NOMO-1 treated with DMSO at 0.1 percent for 48 hours (cell line): ENCODE data around the gene GPR15.

Experiments
- DNase-seq: peaks from one replicate; lab custom pipeline; 2025; ENCODE audit not compliant: unreplicated experiment; lab: John Stamatoyannopoulos, UW

The GPR15 gene

GRCh38 chr3:98531622-98532274, at the start of gene GPR15:
Gene GPR15 (plus strand): TSS chr3:98531978. CDS start chr3:98532034, 56 bp downstream.
- no peak for DNase-seq

- no peak for DNase-seq
These were observed 48.9 kb upstream of the GPR15 start for GRCh38 chr3:98482717-98483482.

GRCh38 chr3:98483626-98484025, 48.2 kb upstream of the GPR15 start:
- DNase-seq, result no peak

GRCh38 chr3:98497381-98497780, 34.4 kb upstream of the GPR15 start, which contains the start of gene OR5K2:
Gene OR5K2 (plus strand): TSS chr3:98497681. CDS start chr3:98497681, 0 bp downstream.
- no peak for DNase-seq

GRCh38 chr3:98500019-98500418, 31.8 kb upstream of the GPR15 start:
- DNase-seq, result no peak

- DNase-seq, result no peak
These were observed 30.5 kb upstream of the GPR15 start for GRCh38 chr3:98501270-98501669.

GRCh38 chr3:98501863-98502576, 29.8 kb upstream of the GPR15 start:
- DNase-seq, result no peak

- no peak for DNase-seq
These were observed 27.2 kb upstream of the GPR15 start for GRCh38 chr3:98504539-98504938.

- DNase-seq, result no peak
These were observed 23.2 kb upstream of the GPR15 start for GRCh38 chr3:98508582-98508981.

GRCh38 chr3:98512576-98512975, 19.2 kb upstream of the GPR15 start:
- DNase-seq, result no peak

- DNase-seq, result peak; percentile 94
These were observed 18.7 kb upstream of the GPR15 start for GRCh38 chr3:98513091-98513511.

- DNase-seq, result no peak
These were observed 18.0 kb upstream of the GPR15 start for GRCh38 chr3:98513736-98514135.

GRCh38 chr3:98514948-98515347, 16.8 kb upstream of the GPR15 start:
- no peak for DNase-seq

GRCh38 chr3:98518816-98519215, 13.0 kb upstream of the GPR15 start:
- DNase-seq, result no peak

GRCh38 chr3:98519351-98519750, 12.4 kb upstream of the GPR15 start:
- DNase-seq, result no peak

GRCh38 chr3:98521897-98522543, 9.8 kb upstream of the GPR15 start:
- DNase-seq, result peak; percentile 58

- peak; percentile 90 for DNase-seq
These were observed 9.1 kb upstream of the GPR15 start, which contains the start of gene CLDND1 for GRCh38 chr3:98522544-98523281. Gene CLDND1 (minus strand): TSS chr3:98522902. CDS start chr3:98521424, 1,478 bp downstream.

- no peak for DNase-seq
These were observed 6.3 kb upstream of the GPR15 start for GRCh38 chr3:98525494-98525893.

- no peak for DNase-seq
These were observed 3.1 kb upstream of the GPR15 start for GRCh38 chr3:98528474-98529346.
